ENCODE results near the gene LRP4.

DNA sequence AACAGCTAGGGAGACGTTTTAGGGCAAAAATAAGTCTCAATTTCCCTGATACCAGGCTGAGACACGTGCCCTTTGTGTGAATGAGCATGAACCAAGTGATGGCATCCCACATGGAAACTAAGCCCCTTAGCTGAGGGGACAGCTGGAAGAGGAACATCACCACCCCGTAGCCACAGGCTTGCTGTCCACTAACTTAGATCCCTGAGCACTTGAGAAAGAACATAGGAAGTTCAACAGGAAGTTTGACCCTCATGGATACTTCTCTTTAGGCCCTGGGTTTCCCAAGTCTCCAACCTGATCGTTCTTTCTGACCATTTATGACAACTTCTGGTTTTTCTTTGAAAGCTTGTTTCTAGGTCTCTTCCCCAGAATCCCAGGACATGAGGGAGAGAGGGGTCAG is 60.7 kb downstream of the LRP4 start:
- no peak for TF ChIP-seq POLR2A (IDR thresholded peaks at IDR 0.05; ENCODE audit: low read depth, low read length)
- no peak for TF ChIP-seq POLR2AphosphoS5 (IDR thresholded peaks at IDR 0.05; ENCODE audit: low read depth, low read length)

Measured in GM12892 (cell line).